HG02981 (cell line): ENCODE results near the gene PPP6R2.
A peak's percentile ranks its signal among the peaks of the same experiment; 100 is the strongest.

Experiments used
- ATAC-seq: cut with Tn5 transposase; IDR thresholded peaks from one replicate; pipeline ENCODE4 v1.9.1; 2021; ENCODE audit warnings: mild to moderate bottlenecking, moderate library complexity; ENCODE audit not compliant: unreplicated experiment

The PPP6R2 gene

GRCh38 chr22:50305923-50306566, 37.1 kb upstream of the PPP6R2 start:
- ATAC-seq = no peak

- ATAC-seq = no peak
These were observed 36.1 kb upstream of the PPP6R2 start, which contains the start of gene PLXNB2 for GRCh38 chr22:50306753-50307749. PLXNB2 (minus strand) TSS chr22:50307646; CDS start chr22:50290584, 17,062 bp downstream.

GRCh38 chr22:50307890-50308596, 35.1 kb upstream of the PPP6R2 start:
- ATAC-seq = no peak

GRCh38 chr22:50308597-50308935, 34.6 kb upstream of the PPP6R2 start:
- ATAC-seq = no peak

- no peak for ATAC-seq
These were observed 34.0 kb upstream of the PPP6R2 start for GRCh38 chr22:50308986-50309600.

GRCh38 chr22:50309601-50309991, 33.5 kb upstream of the PPP6R2 start:
- ATAC-seq = no peak

- no peak for ATAC-seq
These were observed 33.0 kb upstream of the PPP6R2 start for GRCh38 chr22:50310031-50310722.

- no peak for ATAC-seq
These were observed 32.1 kb upstream of the PPP6R2 start for GRCh38 chr22:50310949-50311444.

GRCh38 chr22:50311606-50312351, 31.3 kb upstream of the PPP6R2 start:
- no peak for ATAC-seq

- no peak for ATAC-seq
These were observed 30.8 kb upstream of the PPP6R2 start for GRCh38 chr22:50312371-50312770.

GRCh38 chr22:50313021-50313420, 30.1 kb upstream of the PPP6R2 start:
- no peak for ATAC-seq

GRCh38 chr22:50313600-50313999, 29.5 kb upstream of the PPP6R2 start:
- ATAC-seq = no peak

- ATAC-seq = no peak
These were observed 29.1 kb upstream of the PPP6R2 start for GRCh38 chr22:50314081-50314454.

- ATAC-seq = peak; percentile 68
These were observed 28.5 kb upstream of the PPP6R2 start for GRCh38 chr22:50314455-50315288.

- no peak for ATAC-seq
These were observed 27.6 kb upstream of the PPP6R2 start for GRCh38 chr22:50315289-50316113.

- no peak for ATAC-seq
These were observed 26.7 kb upstream of the PPP6R2 start for GRCh38 chr22:50316114-50317065.

- no peak for ATAC-seq
These were observed 25.9 kb upstream of the PPP6R2 start for GRCh38 chr22:50317178-50317577.
